Measurements from ENCODE around the gene PTPN2.
"Not testable (repeated sequence)": the region's sequence is repeated elsewhere in the genome, so short reads cannot be mapped to it uniquely, and the experiment has no call there.

PTPN2 gene

GRCh38 chr18:12891561-12891960 is 7.5 kb upstream of the PTPN2 start:
- DNase-seq (ENCODE audit: low read depth in 2 of 2) = no peak

DNA sequence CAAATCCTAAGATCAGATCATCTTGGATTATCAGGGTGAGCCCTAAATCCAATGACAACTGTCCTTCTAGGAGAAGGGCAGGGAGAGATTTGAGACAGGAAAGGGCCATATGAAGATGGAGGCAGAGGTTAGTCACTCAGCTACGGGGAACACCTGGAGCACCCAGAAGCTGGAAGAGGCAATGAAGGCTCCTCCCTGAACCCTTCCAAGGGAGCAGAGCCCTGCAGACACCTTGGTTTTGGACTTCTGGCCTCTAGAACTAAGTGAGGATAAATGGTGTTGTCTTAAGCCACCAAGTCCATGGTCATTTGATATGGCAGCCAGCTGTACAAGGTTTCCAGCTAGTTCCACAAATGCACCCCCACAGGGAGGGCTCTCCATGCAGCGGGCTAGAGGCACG is 6.9 kb upstream of the PTPN2 start:
- DNase-seq (ENCODE audit: low read depth in 2 of 2) = no peak

DNA sequence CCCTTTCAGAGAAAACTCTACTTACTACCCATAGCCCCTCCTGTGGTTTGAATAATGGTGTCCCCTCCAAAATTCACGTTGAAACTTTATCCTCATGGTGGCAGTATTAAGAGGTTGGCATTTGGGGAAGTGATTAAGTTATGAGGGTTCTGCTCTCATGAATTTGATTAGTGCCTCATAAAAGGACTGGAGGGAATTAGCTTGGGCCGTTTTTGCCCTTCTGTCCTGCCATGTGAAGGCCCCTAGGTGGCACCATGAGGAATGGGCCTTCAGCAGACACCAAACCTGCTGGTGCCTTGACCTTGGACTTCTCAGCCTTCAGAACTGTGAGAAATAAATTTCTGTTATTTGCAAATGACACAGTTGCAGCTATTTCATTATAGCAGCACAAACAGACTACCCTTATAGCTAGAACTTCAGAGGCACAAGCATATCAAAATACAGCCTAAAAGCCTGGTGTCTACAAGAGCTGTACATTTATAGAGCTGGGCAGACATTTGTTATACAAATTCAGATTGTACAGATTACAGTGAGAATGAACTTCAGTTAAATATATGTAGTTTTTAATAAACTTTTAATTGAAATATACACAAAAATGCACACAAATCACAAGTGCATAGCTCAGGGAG is 2.6 kb upstream of the PTPN2 start:
- no peak for DNase-seq (ENCODE audit: low read depth in 2 of 2)

DNA sequence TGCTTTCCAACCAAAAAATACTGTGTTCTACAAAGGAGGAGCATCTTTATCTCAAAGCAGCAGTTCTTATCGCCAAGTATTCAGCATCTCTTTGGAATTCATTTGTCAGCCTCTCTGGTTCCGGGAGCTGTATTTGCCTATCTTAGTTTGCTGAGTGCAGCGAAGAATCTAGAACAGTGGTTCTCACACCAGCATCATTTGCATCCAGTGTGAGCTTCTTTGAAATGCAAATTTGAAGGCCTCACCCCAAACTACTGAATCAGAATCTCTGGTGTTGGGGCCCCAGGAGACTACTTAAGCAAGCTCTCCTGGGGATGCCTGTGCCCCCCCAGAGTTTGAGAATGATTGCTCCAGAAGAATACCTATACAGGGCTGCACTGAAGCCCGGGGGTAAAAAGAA is 1.5 kb upstream of the PTPN2 start:
- DNase-seq (ENCODE audit: low read depth in 2 of 2) = no peak

- no peak for DNase-seq (ENCODE audit: low read depth in 2 of 2)
Observed at GRCh38 chr18:12884406-12885323, 628 bp upstream of the PTPN2 start.

DNA sequence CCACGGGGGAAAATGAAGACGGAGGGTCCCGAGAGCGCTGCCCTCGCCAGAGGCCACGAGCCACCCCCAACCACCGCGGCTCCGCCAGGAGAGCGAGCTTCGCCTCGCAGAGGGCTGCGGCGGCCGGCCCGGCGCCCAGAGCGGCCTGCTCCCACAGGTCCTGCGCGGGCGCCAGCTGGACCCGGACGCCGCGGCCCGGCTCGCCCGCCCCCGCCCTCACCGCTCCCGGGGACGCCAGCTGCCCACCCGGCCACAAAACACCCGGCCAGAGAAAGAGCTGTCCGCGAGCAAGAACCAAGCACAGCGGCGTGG is 709 bp downstream of the PTPN2 start:
- DNase-seq (ENCODE audit: low read depth in 2 of 2) = no peak

DNA sequence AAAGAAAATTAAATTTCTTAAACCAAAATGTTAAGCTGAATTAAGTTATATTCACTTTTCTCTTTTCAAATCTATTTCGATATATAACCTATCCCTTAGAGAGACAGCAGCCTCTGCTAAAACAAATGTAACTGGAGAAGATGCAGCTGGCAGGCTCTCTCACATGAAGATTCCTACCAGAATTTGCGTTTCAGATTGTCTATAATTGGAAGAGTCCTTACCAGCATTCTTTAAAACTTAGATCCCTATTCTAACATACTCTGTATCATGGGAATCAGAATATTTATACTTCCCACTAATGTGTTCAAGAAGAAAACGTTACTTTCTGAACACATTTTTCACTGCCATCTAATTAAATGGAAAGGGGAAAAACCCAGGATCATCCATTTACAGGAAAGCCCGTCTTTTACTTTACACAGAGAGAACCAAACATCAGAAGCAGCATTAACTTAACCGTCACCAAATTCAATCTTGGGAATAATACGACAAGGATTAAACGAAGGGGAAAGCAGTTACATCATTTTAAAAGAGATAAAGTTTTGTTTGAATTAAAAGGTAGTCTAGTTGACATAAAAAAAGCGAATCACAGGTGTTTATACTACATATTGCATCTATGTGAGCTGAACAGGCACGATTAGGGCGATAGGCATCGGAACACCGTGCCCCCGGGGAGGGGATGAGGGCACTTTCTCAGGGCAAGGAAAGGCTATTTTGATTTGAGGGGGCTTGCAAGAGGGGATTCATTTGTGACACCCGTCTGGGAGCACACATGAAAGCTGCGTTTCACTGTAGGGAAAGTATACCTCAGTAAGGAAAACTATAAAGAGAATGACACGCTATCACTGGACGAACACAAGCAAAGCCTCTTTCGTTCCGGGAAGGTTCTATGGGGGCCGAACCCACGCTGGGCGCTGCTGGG is 1.3 kb downstream of the PTPN2 start:
- no peak for DNase-seq (ENCODE audit: low read depth in 2 of 2)

DNA sequence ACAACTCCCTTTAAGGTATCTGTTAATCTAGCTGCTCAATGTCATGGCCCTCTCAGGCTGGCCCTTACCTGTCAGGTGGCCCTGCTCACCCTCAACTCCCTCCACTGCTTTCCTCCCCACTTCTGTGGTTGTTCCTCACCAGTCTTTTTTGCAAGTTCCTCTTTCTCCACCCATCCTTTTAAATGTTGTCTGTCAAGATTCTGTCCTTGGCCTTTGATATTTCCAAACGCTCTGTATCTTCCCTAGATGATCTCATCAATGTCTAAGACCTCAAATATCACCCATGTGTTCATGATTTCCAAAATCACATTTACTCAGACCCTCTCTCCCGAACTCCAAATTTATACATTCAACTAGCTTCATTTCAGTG is 3.5 kb downstream of the PTPN2 start:
- no peak for DNase-seq (ENCODE audit: low read depth in 2 of 2)

- no peak for DNase-seq (ENCODE audit: low read depth in 2 of 2)
Observed at GRCh38 chr18:12879840-12880540, 4.0 kb downstream of the PTPN2 start.

GRCh38 chr18:12874992-12875391 is 9.0 kb downstream of the PTPN2 start:
- not testable (repeated sequence) for DNase-seq (ENCODE audit: low read depth in 2 of 2)

- DNase-seq (ENCODE audit: low read depth in 2 of 2) = not testable (repeated sequence)
Observed at GRCh38 chr18:12873961-12874567, 10.0 kb downstream of the PTPN2 start.

GRCh38 chr18:12872408-12872807 is 11.6 kb downstream of the PTPN2 start:
- no peak for DNase-seq (ENCODE audit: low read depth in 2 of 2)

GRCh38 chr18:12868576-12868975 is 15.5 kb downstream of the PTPN2 start:
- no peak for DNase-seq (ENCODE audit: low read depth in 2 of 2)

DNA sequence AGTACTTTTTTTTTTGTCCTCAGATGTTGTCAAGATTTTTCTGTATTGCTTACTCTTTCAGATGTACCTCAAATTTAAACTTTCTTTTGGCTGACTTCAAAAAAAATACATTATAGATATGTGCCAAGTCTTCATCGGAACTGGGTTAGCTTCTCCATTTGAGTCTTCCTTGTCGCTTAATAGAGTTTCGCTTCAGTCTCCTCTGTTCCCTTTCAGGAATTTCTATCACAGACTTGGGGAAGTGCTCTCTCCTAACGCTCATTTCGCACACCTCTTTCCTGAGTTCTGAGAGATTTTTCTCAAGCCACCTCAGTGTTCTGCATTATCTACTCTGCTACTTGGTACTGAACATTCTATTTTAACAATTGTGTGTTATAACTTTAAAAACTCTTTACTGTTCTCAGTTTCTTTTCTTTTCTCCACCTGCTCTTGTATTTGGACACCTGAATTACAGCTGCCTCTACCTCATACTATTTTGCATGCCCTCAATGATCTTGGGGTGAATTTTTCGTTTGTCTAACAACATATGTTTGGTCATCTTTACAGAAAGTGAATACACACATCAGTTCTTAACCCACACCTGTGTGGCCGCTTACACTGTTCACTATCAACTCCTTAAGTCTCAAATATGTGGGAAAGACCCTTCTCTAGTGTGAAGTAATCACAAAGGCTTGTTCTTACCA is 16.5 kb downstream of the PTPN2 start:
- DNase-seq (ENCODE audit: low read depth in 2 of 2) = no peak

DNA sequence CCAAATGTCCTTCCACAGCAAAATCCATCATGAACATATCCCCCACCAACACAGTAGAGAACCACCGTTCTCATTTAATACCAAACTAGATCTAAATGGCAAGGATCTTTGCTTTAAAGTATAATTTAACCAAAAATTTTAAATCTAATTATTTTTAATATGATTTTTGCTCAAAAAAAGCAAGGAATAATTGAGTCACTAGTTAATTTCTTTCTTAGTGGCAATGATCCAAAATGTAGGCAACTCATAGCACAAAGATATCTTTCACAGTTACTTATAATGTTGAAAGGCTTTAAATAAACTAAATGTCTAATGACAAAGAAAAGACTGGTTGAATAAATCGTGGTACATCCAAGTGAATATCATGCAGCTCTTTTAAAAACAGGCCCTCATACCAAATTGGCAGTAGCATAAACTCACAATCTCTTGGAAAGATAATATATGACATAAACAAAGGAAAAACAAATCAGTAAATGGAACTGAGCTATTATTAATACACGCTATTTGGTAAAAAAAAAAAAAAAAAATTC is 20.3 kb downstream of the PTPN2 start:
- DNase-seq (ENCODE audit: low read depth in 2 of 2) = no peak

DNA sequence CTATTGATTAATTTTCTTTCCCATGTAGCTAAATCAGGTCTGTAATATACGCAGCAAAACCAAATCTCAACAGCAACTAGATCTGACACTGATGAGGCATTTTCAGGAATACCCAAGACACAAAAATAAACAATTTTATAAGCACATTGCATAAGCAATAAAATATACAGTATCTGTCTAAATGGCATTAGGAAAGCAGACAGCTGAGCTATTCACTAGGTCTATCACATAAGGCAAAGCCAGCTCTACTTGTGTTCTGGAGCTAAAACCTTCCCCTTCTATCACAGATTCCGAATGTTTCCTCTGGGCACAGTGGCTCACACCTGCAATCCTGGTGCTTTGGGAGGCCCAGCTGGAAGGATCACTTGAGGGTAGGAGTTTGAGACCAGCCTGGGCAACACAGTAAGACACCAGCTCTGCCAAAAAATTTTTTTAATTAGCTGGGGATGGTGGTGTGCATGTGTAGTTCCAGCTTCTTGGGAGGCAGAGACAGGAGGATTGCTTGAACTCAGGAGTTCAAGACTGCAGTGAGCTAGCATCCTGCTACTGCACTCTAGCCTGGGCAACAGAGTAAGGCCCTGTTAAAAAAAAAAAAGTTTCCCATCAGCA is 21.1 kb downstream of the PTPN2 start:
- no peak for DNase-seq (ENCODE audit: low read depth in 2 of 2)

GRCh38 chr18:12862467-12862866 is 21.6 kb downstream of the PTPN2 start:
- DNase-seq (ENCODE audit: low read depth in 2 of 2) = no peak

DNA sequence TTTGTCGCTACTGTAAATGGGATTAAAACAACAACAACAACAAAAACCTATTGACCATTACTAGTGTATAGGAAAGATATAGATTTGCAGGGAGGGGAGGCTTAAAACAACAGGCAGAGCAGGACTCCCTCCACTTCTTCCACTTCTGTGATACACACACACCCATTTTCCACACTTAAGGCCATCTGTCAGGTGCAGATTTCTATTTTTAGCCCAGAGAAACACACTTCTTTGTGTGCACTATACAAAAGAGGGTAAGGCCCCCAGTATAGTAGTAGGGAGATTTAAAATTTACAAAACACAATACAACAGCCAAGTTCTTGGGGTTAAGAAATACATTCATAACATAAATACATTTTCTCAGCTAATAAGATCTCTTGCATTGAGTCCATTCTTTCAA is 22.4 kb downstream of the PTPN2 start:
- no peak for DNase-seq (ENCODE audit: low read depth in 2 of 2)

- DNase-seq (ENCODE audit: low read depth in 2 of 2) = no peak
Observed at GRCh38 chr18:12860530-12860929, 23.5 kb downstream of the PTPN2 start.

DNA sequence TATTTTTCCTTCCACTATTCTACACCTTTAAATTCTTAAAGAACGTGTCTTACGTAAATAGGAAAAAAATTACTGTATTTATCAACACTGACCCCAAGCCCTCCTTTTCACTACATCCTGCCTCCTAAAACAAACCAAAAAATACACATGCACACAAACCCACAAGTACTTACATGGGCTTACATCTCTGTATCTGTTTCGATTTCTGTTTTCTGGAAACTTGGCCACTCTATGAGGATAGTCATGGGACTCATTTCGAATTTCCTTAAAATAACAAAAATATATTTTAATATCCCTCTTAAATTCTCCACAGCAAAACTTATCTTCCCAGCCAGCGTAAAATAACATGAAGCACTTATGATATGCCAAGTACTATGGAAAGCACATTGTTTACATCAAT is 25.0 kb downstream of the PTPN2 start:
- DNase-seq (ENCODE audit: low read depth in 2 of 2) = no peak
